SKM-1 (cell line): ENCODE measurements around the gene PCSK5.
"Not testable (repeated sequence)": the region's sequence is repeated elsewhere in the genome, so short reads cannot be mapped to it uniquely, and the experiment has no call there.

Experiments used
- DNase-seq: peaks from one replicate; lab custom pipeline; 2025; ENCODE audit not compliant: unreplicated experiment; lab: John Stamatoyannopoulos, UW

Gene PCSK5

DNA sequence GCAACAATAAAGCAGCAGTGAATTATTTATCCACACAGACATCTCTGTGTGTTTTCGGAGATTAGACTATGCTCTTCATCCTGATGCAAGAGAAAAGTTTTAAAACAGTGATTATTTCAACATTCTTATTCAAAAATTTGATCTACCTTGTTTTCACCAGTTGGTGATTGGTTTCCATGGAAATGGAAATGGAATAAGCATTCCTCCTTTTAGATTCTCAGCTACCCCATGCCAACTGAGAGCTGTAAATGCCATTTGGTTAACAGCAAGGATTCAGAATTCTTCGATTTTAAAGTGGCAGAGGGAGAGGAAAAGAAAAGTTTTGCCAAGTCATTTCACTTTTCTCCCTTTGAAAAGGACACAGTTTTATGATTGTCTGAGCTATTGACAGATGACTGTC, 154.7 kb downstream of the PCSK5 start:
- no peak for DNase-seq

- DNase-seq = no peak
These were observed 158.9 kb downstream of the PCSK5 start for GRCh38 chr9:76049341-76049740.

DNA sequence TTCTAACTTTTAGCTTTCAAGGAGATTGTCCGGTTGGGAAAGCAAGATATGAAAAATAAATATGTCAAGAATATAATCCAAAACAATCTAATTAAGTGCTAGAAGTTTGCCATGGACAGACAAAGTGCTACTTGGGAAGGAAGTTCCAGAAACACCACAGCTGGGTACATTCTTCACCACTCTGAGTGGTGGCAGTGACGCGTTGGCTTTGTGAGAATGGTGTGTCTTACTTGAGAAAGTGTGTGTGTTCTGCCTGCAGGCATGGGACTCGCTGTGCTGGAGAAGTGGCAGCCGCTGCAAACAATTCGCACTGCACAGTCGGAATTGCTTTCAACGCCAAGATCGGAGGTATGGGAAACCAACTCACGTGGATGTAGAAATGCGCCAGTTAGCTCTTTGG, 177.2 kb downstream of the PCSK5 start:
- no peak for DNase-seq

DNA sequence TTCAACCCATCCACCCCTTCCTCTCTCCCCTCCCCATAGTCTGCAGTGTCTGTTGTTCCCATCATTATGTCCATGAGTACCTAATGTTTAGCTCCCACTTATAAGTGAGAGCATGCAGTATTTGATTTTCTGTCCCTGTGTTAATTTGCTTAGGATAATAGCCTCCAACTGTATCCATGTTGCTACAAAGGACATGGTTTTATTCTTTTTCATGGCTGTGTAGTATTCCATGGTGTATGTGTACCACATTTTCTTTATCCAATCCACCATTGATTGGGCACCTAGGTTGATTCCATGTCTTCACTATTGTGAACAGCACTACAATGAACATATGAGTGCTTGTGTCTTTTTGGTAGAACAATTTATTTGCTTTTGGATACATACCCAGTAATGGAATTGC, 187.1 kb downstream of the PCSK5 start:
- no peak for DNase-seq

- not testable (repeated sequence) for DNase-seq
These were observed 190.8 kb downstream of the PCSK5 start for GRCh38 chr9:76081281-76081680.

GRCh38 chr9:76082057-76082456, 191.6 kb downstream of the PCSK5 start:
- no peak for DNase-seq

GRCh38 chr9:76085596-76085995, 195.1 kb downstream of the PCSK5 start:
- no peak for DNase-seq

GRCh38 chr9:76086539-76086938, 196.1 kb downstream of the PCSK5 start:
- DNase-seq = no peak

- DNase-seq = no peak
These were observed 197.5 kb downstream of the PCSK5 start for GRCh38 chr9:76087976-76088375.

- no peak for DNase-seq
These were observed 199.9 kb downstream of the PCSK5 start for GRCh38 chr9:76090330-76090729.

- DNase-seq = no peak
These were observed 200.4 kb downstream of the PCSK5 start for GRCh38 chr9:76090909-76091308.

GRCh38 chr9:76092572-76092971, 202.1 kb downstream of the PCSK5 start:
- no peak for DNase-seq

DNA sequence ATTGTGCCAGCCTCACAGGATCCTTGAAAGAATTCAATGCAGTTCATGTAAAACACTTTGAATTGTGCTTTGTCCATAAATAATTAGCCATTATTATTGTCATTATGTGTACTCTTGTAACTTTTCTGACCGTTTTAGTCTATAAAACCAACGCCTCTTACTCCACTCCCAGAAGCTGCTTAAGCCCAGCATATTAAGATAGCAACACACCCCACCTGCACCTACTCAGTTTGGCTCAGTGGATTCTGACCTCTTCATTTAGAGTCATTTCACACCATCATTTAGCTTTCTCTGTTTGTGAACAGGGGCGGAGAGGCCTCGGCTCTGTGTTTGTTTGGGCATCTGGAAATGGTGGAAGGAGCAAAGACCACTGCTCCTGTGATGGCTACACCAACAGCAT, 205.1 kb downstream of the PCSK5 start:
- DNase-seq = no peak

- DNase-seq = no peak
These were observed 209.0 kb downstream of the PCSK5 start for GRCh38 chr9:76099516-76099915.

DNA sequence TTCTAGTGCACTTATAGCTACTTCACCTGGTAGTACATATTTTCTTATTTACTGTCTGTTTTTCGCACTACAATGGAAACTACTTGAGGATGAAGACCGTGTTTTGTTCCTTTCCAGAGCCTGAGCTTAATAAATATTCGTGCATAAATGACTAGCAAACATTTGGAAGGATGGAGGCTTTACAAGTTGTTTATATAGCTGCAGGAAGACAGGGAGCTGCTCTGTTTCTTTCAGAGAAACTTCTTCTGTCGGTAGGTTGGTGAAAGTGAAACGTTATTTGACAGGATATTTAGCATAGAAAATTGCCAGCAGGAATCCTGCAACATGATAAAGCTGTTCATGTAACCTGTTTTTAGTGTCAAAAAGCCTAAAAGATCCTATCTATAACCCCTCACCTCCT, 210.6 kb downstream of the PCSK5 start:
- no peak for DNase-seq

- no peak for DNase-seq
These were observed 211.0 kb downstream of the PCSK5 start for GRCh38 chr9:76101491-76101890.

- DNase-seq = no peak
These were observed 211.5 kb downstream of the PCSK5 start for GRCh38 chr9:76101947-76102346.

DNA sequence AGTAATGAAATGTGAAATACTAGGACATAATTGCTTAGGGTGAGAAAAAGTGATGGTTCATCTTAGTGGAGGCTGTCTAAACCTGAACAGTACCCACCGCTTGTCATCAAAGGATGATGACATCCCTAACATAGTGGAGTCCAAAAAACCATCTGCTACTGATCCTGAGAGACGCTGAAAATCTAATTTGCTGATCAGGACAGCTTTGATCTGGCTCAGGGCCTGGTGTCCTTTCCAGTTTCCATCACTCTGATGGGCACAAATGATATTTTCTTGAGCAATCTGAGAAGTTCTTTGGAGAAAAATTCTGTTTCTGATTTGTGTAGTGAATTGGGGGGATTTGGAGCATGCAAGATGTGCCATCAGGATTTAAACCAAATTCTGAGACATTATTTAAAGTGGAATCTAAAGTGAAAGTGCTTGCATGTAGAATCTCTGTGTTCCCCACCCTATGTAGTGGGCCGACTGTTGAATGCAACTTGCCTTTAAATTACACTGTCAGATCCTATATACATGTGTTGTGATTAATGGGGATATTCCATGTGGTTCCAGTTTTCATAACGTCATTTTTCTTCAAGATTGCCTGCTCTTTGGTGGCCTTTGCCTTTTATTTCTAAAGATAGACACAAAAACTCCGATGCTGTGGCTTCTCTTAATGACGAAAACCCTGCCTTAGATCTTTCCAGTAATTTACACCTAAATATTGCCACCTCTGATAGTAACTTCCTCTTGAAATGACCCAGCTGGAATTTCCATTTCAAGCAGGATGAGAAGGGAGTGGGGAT, 213.2 kb downstream of the PCSK5 start:
- no peak for DNase-seq

DNA sequence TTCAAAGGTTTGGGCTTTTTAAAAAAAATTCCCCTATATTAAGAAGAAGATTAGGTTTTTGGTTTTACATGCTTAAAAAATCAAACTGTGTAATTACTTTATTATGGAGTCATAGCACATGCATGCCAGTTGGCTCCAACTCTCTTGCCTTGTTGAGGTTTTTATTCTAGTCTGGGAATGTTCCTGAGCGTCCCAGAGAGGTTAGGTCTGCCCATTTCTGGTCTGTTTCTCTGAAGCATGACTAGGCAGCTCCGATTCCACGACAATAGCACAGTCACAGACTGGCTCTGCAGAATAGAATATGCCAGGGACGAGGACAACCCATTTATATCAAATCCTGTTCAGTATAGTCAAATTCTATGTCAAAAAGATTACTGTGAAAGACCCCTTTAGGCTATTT, 217.0 kb downstream of the PCSK5 start:
- no peak for DNase-seq

DNA sequence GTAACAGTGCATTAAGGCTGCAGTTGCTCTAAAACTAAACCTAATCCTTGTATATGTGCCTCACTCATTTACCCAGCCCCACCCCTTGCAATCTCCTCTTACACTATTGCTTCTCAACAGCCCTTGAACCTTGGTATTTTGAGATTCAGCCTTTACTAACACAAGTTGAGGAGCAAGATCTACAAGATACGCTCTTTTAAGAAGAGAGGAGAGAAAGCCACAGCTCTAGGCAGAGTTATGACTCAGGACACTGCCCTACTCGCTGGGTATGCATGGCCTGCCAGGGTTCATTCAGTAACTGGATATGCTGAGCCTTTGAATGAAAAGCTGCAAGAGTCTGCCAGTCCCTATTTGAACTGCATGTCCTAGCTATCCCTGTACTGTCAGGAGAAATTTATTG, 219.5 kb downstream of the PCSK5 start:
- no peak for DNase-seq

DNA sequence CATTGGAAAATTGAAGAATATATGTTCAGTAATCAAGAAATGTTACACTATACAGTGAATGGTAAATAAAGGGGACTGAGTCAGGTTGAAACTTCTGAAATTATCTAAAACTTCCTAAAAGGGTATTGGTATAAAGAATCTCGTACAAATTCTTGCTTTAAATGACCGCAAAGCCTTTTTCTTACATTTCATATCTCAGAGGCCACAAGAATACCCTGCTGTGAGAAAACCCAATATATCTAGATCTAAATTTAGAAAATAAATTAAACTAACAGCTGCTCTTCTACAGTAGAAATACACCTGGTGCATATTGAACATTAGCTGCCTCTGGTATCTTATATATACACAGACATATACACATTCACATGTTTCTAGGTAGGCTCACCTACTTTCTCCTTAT, 221.7 kb downstream of the PCSK5 start:
- no peak for DNase-seq

GRCh38 chr9:76114144-76114543, 223.7 kb downstream of the PCSK5 start:
- no peak for DNase-seq

DNA sequence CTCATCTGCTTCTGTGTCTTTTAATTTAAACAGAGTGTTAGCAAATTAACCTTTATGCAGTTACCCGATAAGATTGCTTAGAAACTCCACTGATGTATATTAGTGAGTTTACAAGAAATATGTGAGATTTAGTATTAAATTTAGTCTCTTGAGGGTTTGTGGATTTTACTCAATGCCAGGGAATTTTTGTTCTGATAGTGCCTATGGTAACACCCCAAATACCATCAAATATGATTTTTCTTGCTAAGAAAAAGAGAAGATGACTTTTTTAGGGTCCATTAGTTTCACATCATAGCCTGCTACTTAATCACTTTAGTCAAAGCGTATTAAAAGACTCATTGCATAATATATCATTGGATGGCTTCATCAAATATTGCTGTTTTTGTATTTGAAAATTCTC, 224.9 kb downstream of the PCSK5 start:
- DNase-seq = no peak
